ENCODE results near the gene PRDX2.

PRDX2 gene

DNA sequence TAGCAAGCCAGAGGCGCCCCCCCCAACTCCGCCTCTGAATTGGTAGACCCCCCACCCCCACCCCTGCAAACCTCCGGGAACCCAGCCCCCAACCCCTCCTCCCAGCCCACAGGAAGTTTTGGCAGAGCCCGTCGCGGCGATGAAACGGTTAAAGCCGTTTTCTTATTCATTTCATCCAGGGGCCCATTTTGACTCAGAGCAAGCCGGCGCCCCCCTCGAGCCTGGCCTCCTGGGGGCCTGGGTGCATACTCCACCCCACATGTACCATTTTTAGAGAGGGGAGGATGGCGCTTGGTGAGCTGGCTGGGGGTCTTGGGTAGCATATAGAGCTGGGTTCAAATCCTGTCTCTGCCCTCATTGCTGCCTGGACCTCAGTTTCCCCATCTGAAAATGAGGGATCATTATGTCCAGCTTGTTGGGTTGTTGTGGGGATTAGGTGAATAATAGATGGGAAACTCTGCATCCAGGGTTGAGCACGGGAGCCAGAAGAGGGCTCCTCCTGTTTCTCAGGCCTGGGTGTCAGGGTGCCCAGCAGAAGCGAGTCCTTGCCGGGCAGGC is 18.2 kb downstream of the PRDX2 start:
- no peak for DNase-seq (ENCODE audit: insufficient read length, low spot score)
- FAIRE-seq: no peak

DNA sequence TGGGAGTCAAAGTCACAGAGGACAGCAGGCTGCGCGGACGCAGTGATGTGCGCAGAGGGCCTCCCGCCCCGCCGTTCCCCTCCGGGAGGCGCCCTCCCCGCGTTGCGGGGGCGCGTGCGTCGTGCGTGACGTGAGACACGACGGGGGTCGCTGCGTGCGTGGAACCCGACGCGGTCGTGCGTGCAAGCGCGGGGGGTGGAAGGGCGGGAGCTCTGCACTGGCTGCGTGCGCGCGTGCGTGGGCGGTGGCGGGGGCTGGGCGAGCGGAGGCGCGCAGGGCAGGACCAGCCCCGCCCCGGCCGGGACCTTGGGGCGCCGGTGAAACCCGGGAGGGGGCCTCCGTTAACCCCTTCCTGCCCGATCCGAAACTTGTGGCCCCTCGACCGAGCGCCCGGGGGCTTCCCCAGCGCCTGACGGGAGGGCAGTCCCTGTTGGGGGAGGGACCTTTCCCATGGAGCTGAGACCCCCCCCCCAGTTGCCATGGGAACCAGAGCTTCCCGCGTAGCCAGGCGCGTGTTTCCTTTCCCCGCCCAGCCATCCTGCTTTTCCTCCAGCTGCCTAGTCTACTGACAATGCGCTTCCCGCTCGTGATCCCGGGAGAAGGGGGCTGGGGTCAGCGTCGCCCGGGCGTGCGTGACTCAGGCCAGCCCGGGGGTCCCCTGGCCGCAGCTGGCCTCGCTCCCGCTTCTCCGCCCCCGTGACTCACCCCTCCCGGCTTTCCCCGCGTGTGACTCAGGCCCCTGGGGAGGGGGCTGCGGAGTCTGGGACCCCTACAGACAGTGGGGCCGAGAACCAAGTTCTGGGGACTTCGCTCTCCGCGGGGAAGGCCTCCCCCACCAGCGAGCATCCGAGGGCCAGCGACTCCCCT is 18.9 kb downstream of the PRDX2 start:
- DNase-seq (ENCODE audit: insufficient read length, low spot score) (no peak), FAIRE-seq (peak; percentile 55)

DNA sequence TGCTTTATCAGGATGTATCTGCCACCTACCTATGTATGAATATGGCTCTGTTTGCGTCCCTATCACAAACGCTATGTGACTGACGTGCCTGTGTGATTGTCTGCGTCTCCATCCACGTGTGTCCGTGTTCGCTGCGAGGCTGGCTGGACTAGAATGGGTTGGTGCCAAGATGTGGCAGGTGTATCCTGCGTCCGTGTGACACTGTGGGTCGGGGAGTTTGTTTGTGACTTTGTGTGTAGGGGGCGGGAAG is 19.5 kb downstream of the PRDX2 start:
- no peak for DNase-seq (ENCODE audit: insufficient read length, low spot score)
- FAIRE-seq: no peak

DNA sequence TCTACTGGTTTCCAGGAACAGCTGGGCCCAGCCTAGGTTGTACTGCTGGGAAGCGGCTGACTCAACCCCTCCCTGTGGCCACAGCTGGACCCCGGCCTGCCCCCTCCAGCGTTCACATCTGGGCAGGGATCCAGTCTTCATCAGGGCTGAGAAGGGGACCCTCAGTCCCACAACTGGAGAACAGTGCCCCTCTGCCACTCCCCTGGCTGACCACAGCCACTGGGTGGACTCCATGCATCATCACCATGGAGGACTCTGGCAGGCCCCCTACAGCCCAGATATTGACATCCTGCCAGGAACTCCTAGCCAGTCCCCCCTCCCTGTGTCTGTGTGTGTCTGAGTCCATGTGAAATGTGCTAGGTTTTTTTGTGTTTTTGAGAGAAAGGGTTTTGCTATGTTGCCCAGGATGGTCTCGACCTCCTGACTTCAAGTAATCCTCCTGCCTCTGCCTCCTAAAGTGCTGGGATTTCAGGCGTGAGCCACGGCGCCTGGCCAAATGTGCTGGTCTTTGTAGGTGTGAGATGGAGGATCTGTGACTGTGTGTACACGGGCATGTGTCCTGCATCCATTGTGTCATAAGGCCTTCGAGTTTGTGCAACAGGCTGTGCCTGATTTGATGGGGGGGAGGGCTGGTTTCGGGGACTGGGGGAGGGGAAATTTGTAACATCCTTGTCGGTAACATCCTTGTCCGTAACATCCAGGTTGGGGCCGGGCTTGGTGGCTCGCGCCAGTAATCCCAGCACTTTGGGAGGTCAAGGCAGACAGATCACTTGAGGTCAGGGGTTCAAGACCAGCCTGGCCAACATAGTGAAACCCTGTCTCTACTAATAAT is 22.2 kb downstream of the PRDX2 start:
- DNase-seq (ENCODE audit: insufficient read length, low spot score): no peak

DNA sequence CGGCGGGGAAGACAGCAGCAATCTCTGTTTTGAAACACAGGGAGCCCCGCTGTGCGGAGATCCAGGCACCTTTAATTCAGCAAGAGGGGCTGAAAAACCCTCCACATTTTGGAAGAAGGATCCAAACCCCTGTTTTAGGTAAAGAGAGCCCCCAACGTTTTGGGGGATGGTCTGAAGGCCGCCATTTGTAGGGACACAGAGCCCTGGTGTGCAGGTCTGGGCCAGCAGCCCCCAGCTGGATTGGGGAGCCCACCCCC is 22.8 kb downstream of the PRDX2 start:
- DNase-seq (ENCODE audit: insufficient read length, low spot score): no peak
- FAIRE-seq: no peak

More for the DNA sequence above, 22.2 kb downstream of the PRDX2 start:
- no peak for FAIRE-seq

DNA sequence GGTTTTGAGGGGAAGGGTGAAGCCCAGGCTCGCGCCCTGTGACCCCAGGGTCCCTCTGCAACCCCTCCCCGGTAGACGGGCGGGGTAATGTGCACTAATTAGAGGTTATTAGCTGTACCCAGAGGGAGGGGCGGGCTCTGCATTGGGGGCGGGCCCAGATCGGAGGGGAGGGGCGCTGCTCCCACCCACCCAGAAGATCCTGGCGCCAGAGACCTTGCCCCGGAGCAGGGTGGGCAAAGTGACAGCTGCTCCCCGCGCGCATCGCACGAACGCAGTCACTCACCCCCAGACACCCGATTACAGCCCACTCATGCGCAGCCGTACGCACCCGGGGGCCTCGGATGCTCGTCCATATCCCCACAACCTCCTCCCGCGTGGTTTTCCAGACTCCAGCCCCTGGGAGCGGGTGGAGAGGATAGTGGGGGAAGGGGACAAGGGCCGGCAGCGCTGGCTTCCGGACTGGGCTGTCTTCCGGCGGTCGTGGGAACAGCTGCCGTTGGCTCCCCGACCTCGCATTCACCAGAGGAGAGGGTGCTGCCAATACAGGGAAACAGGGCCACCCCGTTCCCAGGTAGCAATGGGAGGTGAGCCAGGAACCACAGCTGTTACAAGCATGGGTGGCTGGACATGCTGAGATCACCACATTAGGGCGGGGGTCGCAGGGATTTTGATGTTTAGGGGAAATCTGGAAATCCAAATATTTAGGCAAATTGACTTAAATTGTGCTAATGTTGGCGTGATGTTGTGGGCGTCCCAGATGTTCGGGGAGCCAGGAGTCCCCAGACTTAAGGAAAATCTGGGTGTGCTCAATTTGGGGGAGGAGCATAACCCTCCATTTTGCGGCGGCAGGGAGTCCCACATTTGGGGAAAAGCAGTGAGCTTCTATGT is 23.3 kb downstream of the PRDX2 start:
- DNase-seq (ENCODE audit: insufficient read length, low spot score) (no peak), FAIRE-seq (peak; percentile 63)

DNA sequence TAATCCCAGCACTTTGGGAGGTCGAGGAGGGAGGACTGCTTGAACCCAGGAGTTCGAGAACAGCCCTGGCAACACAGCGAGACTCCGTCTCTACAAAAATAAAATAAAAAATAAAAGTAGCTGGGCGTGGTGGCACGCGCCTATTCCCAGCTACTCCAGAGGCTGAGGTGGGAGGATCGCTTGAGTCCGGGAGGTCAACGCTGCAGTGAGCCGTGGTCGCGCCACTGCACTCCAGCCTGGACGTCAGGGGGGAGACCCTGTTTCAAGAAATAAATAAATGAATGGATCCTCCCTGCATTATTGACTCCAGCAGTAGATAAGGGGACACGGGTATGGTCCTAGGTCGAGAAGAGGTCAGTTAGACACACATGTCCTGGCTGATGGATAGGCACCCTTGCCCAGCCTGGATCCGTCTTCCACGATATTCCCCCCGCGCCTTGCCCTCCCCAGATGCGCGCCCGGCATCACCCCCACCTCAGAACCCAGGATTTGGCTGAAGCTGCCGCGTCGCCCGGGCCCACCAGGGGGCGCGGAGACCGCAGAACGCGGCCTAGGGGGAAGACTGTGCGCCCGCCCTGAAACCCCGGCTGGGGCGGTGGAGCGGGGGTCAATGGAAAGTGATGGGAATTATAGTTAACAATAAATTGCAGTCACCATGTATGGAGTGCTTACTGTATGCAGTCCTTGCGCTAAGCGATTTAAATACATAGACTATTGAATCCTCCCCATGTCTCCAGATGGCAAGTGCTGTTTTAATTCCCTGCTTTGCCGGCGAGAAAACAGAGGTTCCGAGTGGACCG is 24.2 kb downstream of the PRDX2 start:
- DNase-seq (ENCODE audit: insufficient read length, low spot score): no peak
- FAIRE-seq: peak; percentile 13

DNA sequence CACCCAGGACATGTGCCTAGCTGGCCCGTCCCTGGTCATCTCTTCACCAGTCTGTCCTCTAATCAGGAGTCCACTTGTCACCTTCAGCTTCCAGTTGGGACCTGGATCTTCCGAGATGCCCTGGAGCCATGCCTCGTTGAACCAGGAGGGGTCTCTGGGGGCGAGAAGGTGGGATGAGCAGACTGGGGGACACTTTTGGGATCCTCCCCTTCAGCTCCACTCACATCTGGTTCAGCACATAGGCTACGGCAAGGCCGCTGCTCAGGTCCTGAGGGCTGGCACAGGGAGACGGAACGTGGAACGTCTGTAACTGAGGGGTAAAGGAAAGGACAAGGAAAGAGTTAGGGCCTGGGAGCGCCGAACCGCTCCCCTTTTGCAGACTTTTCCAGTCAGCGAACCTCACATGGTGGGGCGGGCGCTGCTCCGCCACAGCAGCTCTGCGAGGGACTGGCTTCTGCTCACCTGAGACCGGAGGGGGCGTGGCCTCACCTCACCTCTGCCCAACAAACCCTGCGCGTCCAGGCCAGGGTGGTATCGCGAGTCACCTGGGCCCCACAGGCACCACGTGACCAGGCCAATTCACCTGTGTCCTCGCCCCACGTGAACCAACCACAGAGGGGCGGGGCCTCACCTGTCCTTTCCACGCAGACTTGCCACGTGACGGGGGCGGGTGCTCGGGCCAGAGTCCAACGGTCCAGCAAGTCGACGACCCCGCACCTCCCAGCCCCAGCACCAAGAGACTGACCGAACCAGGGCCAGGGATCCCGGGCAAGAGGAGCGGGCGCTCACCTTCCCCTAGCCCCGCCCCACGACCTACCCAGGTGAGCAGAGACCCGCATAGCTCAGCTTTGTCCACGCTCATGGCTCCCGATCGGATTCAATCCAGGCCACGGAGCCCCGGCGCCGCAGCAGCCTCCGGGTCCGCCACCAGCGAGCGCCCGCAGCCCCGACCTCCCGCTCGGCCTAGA is 26.7 kb downstream of the PRDX2 start, which contains the start of gene HOOK2:
HOOK2 (minus strand) TSS at position 965 of the 968 bp plus-strand sequence; CDS start at position 862, 103 bp downstream.
- DNase-seq (ENCODE audit: insufficient read length, low spot score) (no peak), FAIRE-seq (no peak)

DNA sequence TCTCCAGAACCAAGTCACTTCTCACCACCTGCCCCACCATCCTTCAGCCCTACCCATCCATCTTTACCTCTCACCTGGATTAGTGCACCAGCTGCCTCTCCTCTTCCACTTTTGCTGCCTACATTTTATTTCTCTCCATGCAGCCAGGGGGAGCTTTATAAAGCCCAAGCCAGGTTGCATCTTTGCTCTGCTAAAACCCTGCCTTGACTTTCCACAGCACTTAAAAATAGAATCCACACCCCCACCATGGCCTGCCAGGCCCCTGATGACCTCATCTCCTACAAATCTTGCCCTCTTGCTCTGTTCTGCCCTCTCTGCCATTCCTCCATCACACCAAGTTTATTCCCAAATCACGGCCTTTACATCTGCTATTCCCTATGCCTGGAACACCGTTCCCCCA is 28.0 kb downstream of the PRDX2 start:
- FAIRE-seq: no peak
- no peak for DNase-seq (ENCODE audit: insufficient read length, low spot score)

DNA sequence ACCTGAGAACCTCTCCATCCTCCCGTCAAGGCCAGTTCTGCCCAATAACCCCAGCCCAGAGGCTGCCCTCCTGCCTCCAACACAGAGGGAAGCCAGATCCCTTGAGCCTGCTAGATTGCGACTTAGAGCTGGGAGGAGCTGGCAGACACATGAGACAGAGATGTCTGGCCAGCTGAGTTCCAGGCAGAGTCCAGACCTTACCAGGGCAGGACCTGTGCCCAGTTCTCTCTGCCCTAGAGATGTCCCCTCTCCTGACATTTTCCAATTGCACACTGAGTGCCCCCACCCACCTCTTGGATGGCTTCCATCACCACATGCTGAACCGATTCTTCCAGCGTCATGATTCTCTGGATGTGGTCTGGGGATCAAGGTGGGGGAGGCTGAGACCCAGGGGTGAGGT is 29.3 kb downstream of the PRDX2 start:
- FAIRE-seq (no peak), DNase-seq (ENCODE audit: insufficient read length, low spot score) (no peak)

DNA sequence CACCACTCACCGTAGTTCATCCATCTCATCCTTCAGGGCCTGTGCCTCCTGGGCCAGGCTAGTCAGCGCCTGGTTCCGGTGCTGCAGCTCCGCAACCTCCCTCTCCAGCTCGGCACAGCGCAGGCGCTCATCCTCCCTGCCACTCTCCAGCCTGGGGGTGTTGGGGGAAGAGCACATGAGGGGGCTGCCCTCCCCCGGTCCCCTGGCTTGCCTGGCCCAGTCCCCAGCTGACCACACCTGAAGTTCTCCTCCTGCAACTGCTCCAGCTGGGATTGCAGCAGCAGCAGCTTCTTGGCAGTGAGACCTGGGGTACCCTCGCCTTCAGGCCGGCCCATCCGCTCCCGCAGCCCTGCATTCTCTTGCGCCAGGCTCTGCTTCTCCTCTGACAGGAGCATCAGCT is 30.7 kb downstream of the PRDX2 start:
- no peak for FAIRE-seq
- DNase-seq (ENCODE audit: insufficient read length, low spot score): no peak

DNA sequence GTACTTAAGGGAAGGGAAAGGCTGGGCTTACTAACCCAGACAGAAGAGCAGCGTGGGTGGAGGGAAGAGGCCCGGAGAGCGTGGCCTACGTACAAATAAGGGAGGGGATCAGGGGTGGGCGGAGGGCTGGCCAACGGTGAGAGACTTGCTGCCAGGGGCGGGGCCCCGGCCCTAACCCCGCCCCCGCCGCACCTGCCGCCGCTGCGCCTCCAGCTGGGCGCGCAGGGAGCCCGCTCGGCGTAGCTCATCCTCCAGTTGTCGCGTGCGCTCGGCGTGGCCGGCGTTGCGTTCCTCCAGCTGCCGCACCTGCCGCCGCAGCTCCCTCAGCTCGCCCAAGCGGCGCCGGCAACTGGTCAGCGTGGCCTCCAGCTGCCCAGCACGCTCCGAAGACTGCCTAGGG is 31.9 kb downstream of the PRDX2 start:
- DNase-seq (ENCODE audit: insufficient read length, low spot score) (no peak), FAIRE-seq (no peak)

DNA sequence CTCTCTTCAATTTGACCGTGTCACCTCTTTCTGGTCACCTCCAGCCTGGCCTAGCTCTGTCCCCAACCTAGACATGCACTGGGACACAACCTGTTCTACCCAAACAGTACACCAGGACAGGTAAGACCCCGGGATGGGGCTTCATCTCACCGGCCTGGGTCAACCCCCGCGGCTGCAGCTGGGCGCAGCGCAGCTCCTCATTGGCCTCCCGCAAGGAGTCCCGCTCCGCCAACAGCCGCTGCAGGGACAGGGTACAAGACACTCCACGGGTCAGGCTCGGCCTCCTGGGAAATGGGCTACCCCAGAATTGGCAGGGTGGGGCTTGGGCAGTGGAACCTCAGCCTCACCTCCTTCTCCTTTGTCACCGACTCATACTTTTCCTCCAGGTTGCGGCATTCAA is 33.9 kb downstream of the PRDX2 start:
- no peak for FAIRE-seq
- DNase-seq (ENCODE audit: insufficient read length, low spot score): no peak

DNA sequence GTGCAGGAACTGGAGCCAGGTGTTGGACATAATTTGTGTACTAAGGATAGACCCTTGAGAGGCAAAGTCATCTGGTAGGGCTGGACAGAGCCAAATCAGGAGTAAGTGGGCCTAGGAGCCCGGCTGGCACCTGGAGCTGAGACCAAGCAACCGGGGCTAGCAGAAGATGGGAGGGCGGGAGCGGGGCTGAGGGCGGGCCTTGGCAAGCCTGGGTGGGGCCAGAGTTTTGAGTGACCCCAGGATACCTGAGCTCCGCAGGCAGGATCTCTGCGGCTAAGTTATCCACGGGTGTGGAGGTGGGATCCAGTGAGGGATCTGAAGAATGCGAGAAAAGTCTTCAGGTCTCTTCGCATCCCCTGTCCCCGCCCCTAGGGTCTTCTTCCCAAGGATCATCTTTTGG is 34.5 kb downstream of the PRDX2 start:
- FAIRE-seq (no peak), DNase-seq (ENCODE audit: insufficient read length, low spot score) (no peak)

DNA sequence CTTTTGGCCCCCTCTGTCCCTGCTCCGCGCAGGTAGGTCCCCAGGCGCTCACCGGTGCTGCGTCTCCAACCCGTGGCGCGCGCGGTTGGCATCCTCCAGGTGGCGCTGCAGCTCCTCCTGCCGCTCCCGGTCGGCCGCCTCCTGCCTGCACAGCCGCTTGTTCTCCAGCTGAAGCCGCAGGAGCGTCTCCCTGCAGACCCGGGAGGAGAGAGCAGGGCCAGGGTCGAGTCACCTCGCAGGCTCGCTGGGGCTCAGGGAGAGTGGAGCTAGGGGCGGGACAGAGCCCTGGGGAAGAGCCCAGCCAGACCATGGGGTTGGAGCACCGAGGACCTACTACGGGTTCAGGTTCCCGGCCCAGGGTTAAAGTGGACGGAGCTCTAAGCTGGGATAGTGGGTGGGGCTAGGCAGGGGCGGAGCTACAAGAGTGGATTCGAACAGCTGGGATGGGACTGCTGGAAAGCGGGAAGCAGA is 35.5 kb downstream of the PRDX2 start:
- no peak for FAIRE-seq
- no peak for DNase-seq (ENCODE audit: insufficient read length, low spot score)

DNA sequence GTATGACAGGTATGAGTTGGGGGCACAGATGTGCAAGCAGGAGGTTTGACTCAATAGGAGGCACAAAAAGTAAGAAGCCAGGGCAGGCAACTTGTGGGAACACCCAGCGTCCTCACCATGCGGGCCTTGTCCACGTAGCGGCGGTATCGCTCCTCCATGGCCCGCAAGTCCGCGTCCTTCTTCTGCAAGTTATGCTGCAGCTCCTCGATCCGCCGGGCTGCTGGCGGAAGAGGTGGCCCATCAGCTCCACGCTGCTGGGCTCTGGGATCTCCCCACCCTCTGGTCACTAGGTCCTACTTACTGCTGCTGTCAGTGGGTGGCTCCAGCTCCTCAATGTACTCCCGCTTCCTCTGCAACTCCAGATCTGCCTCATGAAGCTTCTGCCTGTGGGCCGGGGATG is 36.9 kb downstream of the PRDX2 start:
- FAIRE-seq: no peak

DNA sequence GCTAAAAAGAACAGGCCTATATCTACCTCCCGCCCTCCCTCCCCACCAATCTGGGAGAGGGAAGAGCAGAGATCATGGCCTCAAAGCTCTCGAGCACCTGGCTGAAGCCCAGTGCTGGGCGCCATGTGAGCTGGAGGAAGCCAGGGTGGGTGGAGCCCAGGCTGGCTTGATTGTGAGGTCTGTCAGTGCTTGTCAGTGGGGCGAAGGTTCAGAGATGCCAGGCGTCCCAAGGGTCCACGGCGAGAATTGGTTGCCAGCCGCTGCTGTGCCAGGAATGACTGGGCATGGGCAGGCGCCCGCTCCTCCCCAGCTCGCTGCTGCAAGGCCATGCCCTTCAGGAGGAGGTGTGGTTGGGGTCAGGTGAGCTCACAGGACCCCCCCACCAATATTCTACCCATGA is 38.5 kb downstream of the PRDX2 start:
- DNase-seq (ENCODE audit: insufficient read length, low spot score): no peak
- FAIRE-seq: no peak

More for the DNA sequence above, 36.9 kb downstream of the PRDX2 start:
- no peak for DNase-seq (ENCODE audit: insufficient read length, low spot score)

DNA sequence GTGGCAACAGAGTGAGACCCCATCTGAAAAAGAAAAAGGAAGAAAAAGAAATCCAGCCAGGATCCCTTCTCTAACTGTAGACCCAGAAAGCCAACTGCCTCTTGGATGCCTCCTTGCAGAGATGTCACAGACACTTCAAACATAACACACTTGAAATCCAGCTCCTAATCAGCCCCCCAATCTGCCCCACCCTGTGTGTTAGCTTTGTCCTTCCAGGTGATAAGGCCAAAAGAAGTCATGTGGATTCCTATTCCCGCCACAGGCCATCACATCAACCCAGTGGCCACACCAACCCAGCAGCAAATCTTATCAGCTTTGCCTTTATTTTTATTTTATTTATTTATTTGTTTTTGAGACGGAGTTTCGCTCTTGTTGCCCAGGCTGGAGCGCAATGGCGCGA is 41.9 kb downstream of the PRDX2 start:
- no peak for DNase-seq (ENCODE audit: insufficient read length, low spot score)
- FAIRE-seq: no peak
